Subcutaneous adipose tissue (tissue), 4 donors: ENCODE data around the gene BASP1. TPM values are rescaled to one million over a fixed set of nuclear protein-coding genes. Genes with fewer than 3 reads are reported as not detected.

ENCODE experiments used
- total RNA-seq, 4 donors: library from RNA; depleted of rRNA; stranded (reverse); fragments of >200 nt; gene quantifications; one replicate each; pipeline ENCODE4 v1.1.0, GENCODE V29; 2016
- TF ChIP-seq, protein P1 (sequence below): fragments of 450-650 bp; IDR thresholded peaks from one replicate; pipeline ENCODE4 v1.5.1; 2016; ENCODE audit warnings: low read depth, mild to moderate bottlenecking, control low read depth, antibody characterized with exemption, moderate library complexity

The BASP1 gene
- total RNA-seq, 4 donors from 2014 or later = 15.3 to 80.7 (median 33.5) TPM

DNA sequence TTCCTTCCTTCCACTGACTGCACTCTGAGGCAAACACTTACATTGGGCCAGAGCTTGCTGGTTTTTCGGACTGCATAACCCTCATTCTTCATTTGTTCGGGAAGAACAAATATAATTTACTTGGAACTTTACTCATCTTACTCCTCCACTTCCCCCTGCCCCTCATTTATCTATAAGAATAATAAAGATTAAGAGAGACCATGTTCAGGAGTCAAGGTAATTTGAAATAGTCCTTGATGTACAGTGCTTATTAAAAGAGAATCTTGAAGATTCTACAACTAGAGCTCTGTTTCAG lies 65.6 kb downstream of the BASP1 start:
- TF ChIP-seq, protein P1, sequence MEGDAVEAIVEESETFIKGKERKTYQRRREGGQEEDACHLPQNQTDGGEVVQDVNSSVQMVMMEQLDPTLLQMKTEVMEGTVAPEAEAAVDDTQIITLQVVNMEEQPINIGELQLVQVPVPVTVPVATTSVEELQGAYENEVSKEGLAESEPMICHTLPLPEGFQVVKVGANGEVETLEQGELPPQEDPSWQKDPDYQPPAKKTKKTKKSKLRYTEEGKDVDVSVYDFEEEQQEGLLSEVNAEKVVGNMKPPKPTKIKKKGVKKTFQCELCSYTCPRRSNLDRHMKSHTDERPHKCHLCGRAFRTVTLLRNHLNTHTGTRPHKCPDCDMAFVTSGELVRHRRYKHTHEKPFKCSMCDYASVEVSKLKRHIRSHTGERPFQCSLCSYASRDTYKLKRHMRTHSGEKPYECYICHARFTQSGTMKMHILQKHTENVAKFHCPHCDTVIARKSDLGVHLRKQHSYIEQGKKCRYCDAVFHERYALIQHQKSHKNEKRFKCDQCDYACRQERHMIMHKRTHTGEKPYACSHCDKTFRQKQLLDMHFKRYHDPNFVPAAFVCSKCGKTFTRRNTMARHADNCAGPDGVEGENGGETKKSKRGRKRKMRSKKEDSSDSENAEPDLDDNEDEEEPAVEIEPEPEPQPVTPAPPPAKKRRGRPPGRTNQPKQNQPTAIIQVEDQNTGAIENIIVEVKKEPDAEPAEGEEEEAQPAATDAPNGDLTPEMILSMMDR = no peak

DNA sequence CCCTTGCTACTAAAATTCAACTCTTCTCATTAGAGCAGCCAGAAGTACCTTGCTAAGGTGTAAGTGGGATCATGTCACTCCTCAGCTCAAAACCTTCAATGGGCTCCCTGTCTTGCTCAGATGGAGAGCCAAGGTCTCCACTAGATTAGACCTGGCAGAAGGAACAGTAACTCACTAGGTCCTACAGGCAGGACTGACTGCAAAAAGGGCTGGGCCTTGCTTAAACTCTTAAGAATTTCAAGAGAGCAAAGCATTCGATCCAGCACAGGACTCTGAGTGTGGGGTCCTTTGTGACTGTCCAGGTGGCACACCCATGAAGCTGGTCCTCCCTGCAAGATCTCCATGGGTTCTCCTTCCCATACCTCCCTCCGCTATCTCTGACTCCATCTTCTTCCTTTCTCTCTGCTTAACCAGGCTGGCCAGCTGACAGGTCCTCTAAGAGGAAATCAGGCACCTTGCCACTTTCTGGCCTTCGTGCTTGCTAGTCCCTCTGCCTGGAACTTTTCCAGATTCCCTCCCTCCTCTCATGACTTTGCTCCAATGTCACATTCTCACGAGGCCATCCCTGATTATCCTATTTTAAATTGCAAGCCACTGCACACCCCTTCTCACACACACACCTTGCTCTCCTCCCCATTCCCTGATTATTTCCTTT lies 70.2 kb downstream of the BASP1 start:
- TF ChIP-seq, protein P1 = no peak

- TF ChIP-seq, protein P1 = no peak
Observed at GRCh38 chr5:17288570-17288969, 71.1 kb downstream of the BASP1 start.

DNA sequence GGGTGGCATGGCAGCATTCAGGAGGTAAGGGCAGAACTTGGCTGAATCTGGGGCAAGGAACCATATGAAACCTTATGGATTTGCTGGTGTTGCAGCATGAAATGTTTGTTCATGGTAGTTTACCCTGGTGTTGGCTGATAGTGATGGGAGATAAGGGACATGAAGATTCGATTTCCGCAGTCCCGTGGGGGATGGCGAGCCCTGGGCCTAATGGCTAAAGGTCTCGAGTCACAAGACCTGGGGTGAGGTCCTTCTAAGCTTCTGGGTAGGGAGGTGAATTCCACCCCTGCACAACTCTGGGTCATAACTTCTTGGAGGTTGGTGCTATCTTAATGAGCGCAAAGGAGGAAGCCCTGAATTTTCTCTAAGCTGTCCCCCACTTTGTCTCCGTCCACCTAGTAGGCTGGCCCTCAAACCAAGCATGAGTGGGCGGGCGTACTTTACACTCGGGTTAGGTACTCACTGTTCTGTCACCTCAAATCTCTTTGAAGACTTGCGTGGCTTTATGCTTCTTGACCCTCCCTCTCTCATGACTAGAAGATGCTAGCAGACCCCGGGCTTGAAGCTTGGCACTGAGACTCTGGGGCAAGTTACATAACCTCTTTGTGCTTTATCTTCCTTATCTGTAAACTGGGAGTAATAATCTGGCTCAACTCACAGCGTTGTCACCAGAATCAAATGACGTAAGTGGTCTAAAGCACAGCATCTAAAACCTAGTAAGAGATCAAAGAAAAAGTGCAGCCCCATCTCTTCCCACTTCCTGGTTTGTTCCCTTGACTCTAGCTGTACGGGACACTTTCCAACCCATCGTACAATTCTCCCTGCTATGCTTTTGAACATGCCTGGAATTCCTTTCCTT lies 72.5 kb downstream of the BASP1 start:
- TF ChIP-seq, protein P1 = no peak

GRCh38 chr5:17290540-17290974 lies 73.1 kb downstream of the BASP1 start:
- TF ChIP-seq, protein P1 = no peak

GRCh38 chr5:17292434-17293015 lies 75.1 kb downstream of the BASP1 start:
- TF ChIP-seq, protein P1 = no peak

GRCh38 chr5:17294639-17295311 lies 77.3 kb downstream of the BASP1 start:
- TF ChIP-seq, protein P1 = no peak
